Upper lobe of left lung (tissue), 4 donors: ENCODE results near the gene OLIG1.

ENCODE experiments used
- EP300 ChIP-seq, 4 donors: sonication (generic); formaldehyde crosslinking; IDR thresholded peaks; one replicate each; pipeline ENCODE4 v1.5.1; 2017; ENCODE audit warnings: antibody characterized with exemption in 4 of 4, control low read depth in 2 of 4
- POLR2A ChIP-seq, 4 donors: fragments of 450-650 bp; IDR thresholded peaks; one replicate each; pipeline ENCODE4 v1.5.1; 2016 to 2017; ENCODE audit warnings: antibody characterized with exemption in 4 of 4, mild to moderate bottlenecking in 2 of 4
- POLR2AphosphoS5 ChIP-seq, 2 donors: sonication (generic); formaldehyde crosslinking; IDR thresholded peaks; one replicate each; pipeline ENCODE4 v1.5.1; 2017; ENCODE audit warnings: antibody characterized with exemption in 2 of 2
- TF ChIP-seq, protein P1 (sequence below), 6 experiments: fragments of 450-650 bp in 4 of 6; fragments of 200-600 bp in 2 of 6; sonication (generic) in 2 of 6; IDR thresholded peaks; one replicate each; pipeline ENCODE4 v1.5.1; 2016 to 2019; ENCODE audit warnings: antibody characterized with exemption in 6 of 6

DNA sequence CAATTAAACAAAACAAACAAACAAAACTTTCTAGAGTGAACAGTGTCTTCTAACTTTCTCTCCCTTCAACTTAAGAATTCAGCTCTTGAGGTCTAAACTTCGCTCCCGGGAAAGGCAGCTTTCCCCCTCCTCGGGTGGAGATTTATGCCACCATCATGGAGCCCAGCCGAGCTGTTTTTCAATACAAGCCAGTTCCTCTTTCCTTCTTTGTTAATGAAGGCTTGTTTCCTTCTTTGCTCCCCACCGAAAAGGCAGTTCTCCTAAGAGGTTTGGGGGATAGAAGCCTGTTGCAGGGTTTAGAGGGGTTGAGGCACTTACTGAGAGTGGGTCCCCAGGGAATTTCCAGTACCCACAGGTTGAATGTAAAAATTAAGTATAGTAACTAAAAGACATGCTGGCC lies 26.5 kb downstream of the OLIG1 start:
- TF ChIP-seq POLR2AphosphoS5 (IDR thresholded peaks at IDR 0.05) (no peak), EP300 (IDR thresholded peaks at IDR 0.05) (no peak), POLR2A (IDR thresholded peaks at IDR 0.05) (no peak)
- TF ChIP-seq, protein P1, sequence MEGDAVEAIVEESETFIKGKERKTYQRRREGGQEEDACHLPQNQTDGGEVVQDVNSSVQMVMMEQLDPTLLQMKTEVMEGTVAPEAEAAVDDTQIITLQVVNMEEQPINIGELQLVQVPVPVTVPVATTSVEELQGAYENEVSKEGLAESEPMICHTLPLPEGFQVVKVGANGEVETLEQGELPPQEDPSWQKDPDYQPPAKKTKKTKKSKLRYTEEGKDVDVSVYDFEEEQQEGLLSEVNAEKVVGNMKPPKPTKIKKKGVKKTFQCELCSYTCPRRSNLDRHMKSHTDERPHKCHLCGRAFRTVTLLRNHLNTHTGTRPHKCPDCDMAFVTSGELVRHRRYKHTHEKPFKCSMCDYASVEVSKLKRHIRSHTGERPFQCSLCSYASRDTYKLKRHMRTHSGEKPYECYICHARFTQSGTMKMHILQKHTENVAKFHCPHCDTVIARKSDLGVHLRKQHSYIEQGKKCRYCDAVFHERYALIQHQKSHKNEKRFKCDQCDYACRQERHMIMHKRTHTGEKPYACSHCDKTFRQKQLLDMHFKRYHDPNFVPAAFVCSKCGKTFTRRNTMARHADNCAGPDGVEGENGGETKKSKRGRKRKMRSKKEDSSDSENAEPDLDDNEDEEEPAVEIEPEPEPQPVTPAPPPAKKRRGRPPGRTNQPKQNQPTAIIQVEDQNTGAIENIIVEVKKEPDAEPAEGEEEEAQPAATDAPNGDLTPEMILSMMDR (IDR thresholded peaks at IDR 0.05): no peak
